ENCODE results near the gene TRERF1. TPM values are rescaled to one million over a fixed set of nuclear protein-coding genes. Genes with fewer than 3 reads are reported as not detected.

Gene TRERF1
- total RNA-seq, 1 donor from 2014 or later: 12.8 TPM

DNA sequence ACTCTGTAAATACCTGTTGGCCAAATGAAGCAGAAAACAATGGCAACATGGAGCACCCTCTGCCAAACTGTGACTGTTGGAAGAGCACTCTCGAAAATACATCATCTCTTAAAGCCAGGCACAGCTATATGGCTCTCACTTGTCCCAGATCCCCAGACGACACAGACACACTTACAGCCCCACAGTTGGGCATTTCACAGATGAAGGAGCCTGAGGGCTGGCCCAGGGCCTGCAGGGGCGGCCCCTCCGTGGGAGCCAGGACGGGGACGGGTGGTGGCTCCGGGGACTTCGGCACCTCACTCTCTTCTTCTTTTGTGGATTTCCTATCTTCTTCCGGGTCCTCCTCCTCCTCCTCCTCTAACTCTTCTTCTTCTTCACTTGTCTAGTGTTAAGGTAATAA lies 215.7 kb downstream of the TRERF1 start:
- no peaks in the 10 kb centered on the region for H3K27me3 Mint-ChIP-seq (ENCODE audit: unreplicated experiment)
- no peak for TF ChIP-seq CTCF (IDR thresholded peaks at IDR 0.05; ENCODE audit: partially characterized antibody, unreplicated experiment)
- H3K9me3 Mint-ChIP-seq (ENCODE audit: unreplicated experiment): peaks cover 2% of the 10 kb centered on the region
- no peak for DNase-seq
- H3K4me3 Mint-ChIP-seq (ENCODE audit: unreplicated experiment): no peak overlapping the region
- H3K4me1 Mint-ChIP-seq (ENCODE audit: low read depth, unreplicated experiment): no peaks in the 10 kb centered on the region
- no peak overlapping the region for H3K27ac Mint-ChIP-seq (ENCODE audit: unreplicated experiment)
- no peaks in the 10 kb centered on the region for H3K36me3 Mint-ChIP-seq (ENCODE audit: unreplicated experiment)

- Mint-ChIP-seq H3K27ac (ENCODE audit: unreplicated experiment) (no peak overlapping the region), H3K36me3 (ENCODE audit: unreplicated experiment) (no peaks in the 10 kb centered on the region), H3K9me3 (ENCODE audit: unreplicated experiment) (peaks cover 3% of the 10 kb centered on the region), H3K4me1 (ENCODE audit: low read depth, unreplicated experiment) (peaks cover 3% of the 10 kb centered on the region), H3K27me3 (ENCODE audit: unreplicated experiment) (peaks cover 2% of the 10 kb centered on the region), H3K4me3 (ENCODE audit: unreplicated experiment) (no peak overlapping the region)
- no peak for DNase-seq
- TF ChIP-seq CTCF (IDR thresholded peaks at IDR 0.05; ENCODE audit: partially characterized antibody, unreplicated experiment): no peak
Observed at GRCh38 chr6:42232035-42232434, 219.7 kb downstream of the TRERF1 start.

DNA sequence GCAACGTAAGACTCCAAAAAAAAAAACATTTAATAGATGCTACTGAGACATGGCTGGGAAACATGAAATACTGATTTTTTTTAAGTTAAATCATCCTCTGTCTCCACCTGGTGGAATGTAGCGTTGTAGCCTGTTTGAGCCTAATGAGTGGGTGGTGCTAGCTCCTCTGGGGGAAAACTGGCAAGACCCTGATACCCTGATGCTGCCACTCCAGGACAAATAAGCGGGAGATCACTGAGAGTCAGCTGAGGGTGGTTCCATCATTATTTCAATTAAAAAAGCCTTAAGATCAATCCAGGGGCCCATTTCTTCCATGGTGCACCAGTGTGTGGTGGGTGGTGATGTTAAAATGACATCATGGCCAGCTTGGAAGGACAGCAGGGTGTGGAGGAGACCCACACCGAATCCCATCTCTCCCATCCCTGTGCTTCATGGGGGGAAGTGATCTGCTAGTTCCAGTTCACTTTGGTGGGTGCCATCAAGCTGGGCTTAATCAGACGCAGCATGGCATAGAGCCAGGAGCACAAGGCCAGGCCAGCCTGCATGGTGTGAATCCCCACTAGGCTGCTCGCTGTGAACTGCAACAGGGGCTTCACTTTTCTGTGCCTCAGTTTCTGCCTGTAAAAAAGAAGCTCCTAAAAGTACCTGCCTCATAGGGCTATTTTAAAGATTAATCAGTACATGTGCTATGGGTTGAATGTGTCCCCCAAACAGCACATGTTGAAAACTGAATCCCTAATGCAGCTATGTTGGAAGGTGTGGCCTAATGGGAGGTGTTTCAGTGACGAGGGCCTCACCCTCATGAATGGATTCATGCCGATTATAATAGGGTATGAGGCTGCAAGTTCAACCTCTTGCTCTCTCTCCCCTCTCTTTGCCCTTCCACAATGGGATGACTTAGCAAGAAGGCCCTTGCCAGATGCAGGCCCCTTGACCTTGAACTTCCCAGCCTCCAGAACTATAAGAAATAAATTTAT lies 221.1 kb downstream of the TRERF1 start:
- no peak for DNase-seq
- H3K27me3 Mint-ChIP-seq (ENCODE audit: unreplicated experiment): peaks cover 2% of the 10 kb centered on the region
- H3K36me3 Mint-ChIP-seq (ENCODE audit: unreplicated experiment): no peaks in the 10 kb centered on the region
- no peak overlapping the region for H3K27ac Mint-ChIP-seq (ENCODE audit: unreplicated experiment)
- no peak overlapping the region for H3K4me3 Mint-ChIP-seq (ENCODE audit: unreplicated experiment)
- TF ChIP-seq CTCF (IDR thresholded peaks at IDR 0.05; ENCODE audit: partially characterized antibody, unreplicated experiment): peak; percentile 7
- H3K4me1 Mint-ChIP-seq (ENCODE audit: low read depth, unreplicated experiment): peaks cover 3% of the 10 kb centered on the region
- H3K9me3 Mint-ChIP-seq (ENCODE audit: unreplicated experiment): peaks cover 3% of the 10 kb centered on the region

DNA sequence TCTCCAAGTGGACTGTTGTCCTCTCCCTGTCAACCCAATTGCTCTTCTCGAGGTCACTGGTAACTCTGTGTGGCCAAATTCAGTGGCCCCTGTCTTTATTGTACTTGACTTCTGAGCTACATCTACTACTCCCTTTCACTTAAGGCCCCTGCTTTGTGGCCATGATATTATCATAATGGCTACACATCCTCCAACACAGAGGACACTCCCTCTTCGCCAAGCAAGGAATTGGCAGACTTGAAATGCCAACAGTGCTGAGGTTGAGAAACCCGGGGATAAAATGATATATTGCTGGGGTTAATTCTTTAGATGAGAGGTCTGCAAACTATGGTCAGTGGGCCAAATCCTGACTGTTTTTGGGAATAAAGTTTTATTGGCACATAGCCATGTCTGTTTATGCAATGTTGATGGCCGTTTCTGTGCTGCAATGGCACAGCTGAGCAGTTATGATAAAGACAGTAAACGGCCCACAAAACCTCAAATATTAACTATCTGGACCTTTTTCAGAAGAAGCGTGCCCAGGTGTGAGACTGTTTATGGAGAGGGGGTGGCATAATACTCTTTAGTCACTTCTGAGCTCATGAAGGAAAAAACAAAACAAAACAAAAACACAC lies 222.1 kb downstream of the TRERF1 start:
- H3K9me3 Mint-ChIP-seq (ENCODE audit: unreplicated experiment): peaks cover 3% of the 10 kb centered on the region
- no peak for DNase-seq
- no peak overlapping the region for H3K27ac Mint-ChIP-seq (ENCODE audit: unreplicated experiment)
- H3K4me1 Mint-ChIP-seq (ENCODE audit: low read depth, unreplicated experiment): peaks cover 3% of the 10 kb centered on the region
- H3K4me3 Mint-ChIP-seq (ENCODE audit: unreplicated experiment): no peak overlapping the region
- H3K27me3 Mint-ChIP-seq (ENCODE audit: unreplicated experiment): peaks cover 2% of the 10 kb centered on the region
- H3K36me3 Mint-ChIP-seq (ENCODE audit: unreplicated experiment): no peaks in the 10 kb centered on the region
- no peak for TF ChIP-seq CTCF (IDR thresholded peaks at IDR 0.05; ENCODE audit: partially characterized antibody, unreplicated experiment)

- H3K27me3 Mint-ChIP-seq (ENCODE audit: unreplicated experiment): peaks cover 2% of the 10 kb centered on the region
- peaks cover 3% of the 10 kb centered on the region for H3K9me3 Mint-ChIP-seq (ENCODE audit: unreplicated experiment)
- TF ChIP-seq CTCF (IDR thresholded peaks at IDR 0.05; ENCODE audit: partially characterized antibody, unreplicated experiment): no peak
Observed at GRCh38 chr6:42228305-42228704, 223.4 kb downstream of the TRERF1 start.

More at GRCh38 chr6:42228305-42228704, 223.4 kb downstream of the TRERF1 start:
- peaks cover 3% of the 10 kb centered on the region for H3K4me1 Mint-ChIP-seq (ENCODE audit: low read depth, unreplicated experiment)
- H3K4me3 Mint-ChIP-seq (ENCODE audit: unreplicated experiment): no peak overlapping the region
- DNase-seq: no peak
- no peak overlapping the region for H3K27ac Mint-ChIP-seq (ENCODE audit: unreplicated experiment)
- H3K36me3 Mint-ChIP-seq (ENCODE audit: unreplicated experiment): no peaks in the 10 kb centered on the region
